HG02973 (cell line): Measurements from ENCODE around the gene SLC31A2.

Experiments
- ATAC-seq: cut with Tn5 transposase; IDR thresholded peaks from one replicate; pipeline ENCODE4 v1.9.1; 2021; ENCODE audit warnings: moderate library complexity; ENCODE audit not compliant: unreplicated experiment

Gene SLC31A2

GRCh38 chr9:113184539-113184938, 33.7 kb downstream of the SLC31A2 start:
- ATAC-seq, result no peak

- ATAC-seq, result no peak
These were observed 34.5 kb downstream of the SLC31A2 start for GRCh38 chr9:113185271-113185670.

GRCh38 chr9:113186137-113186755, 35.4 kb downstream of the SLC31A2 start:
- no peak for ATAC-seq

- no peak for ATAC-seq
These were observed 37.3 kb downstream of the SLC31A2 start for GRCh38 chr9:113187929-113188595.

- no peak for ATAC-seq
These were observed 41.6 kb downstream of the SLC31A2 start for GRCh38 chr9:113192455-113192854.

- ATAC-seq, result no peak
These were observed 49.0 kb downstream of the SLC31A2 start for GRCh38 chr9:113199683-113200329.

GRCh38 chr9:113205432-113205831, 54.6 kb downstream of the SLC31A2 start:
- ATAC-seq, result no peak

- ATAC-seq, result no peak
These were observed 55.1 kb downstream of the SLC31A2 start for GRCh38 chr9:113205861-113206260.

- ATAC-seq, result no peak
These were observed 60.0 kb downstream of the SLC31A2 start for GRCh38 chr9:113210815-113211214.
